ENCODE measurements around the gene MUCL1. TPM values are rescaled to one million over a fixed set of nuclear protein-coding genes. Genes with fewer than 3 reads are reported as not detected.

The MUCL1 gene
- total and polyA plus RNA-seq, 2 of the 13 experiments (the other 11 are each of a cell fraction or from before 2014, with no cell fraction given): not detected

GRCh38 chr12:54890339-54890738, 36.0 kb downstream of the MUCL1 start:
- Histone ChIP-seq H3K27me3 (ENCODE audit: control insufficient read depth in 1 of 2, insufficient read depth in 2 of 2, low read length in 2 of 2) (peaks cover 0 to 41% of the 10 kb centered on the region in 2 experiments; a peak in 2 of 5 replicates), H3K4me1 (ENCODE audit: insufficient read depth, low read length) (peaks cover 13% of the 10 kb centered on the region), H4K20me1 (ENCODE audit: insufficient read depth, low read length) (peaks cover 5% of the 10 kb centered on the region; the same call in 1 of the 2 replicates), H3K9me3 (ENCODE audit: low read length) (no peaks in the 10 kb centered on the region), H3K79me2 (ENCODE audit: insufficient read depth, low read length) (no peaks in the 10 kb centered on the region), H2AFZ (ENCODE audit: low read length) (no peak overlapping the region), H3K4me2 (ENCODE audit: low read depth, low read length) (no peak overlapping the region), H3K9ac (ENCODE audit: insufficient read depth, low read depth, low read length) (no peak overlapping the region), H3K36me3 (replicated peaks in 1 of 2; ENCODE audit: control insufficient read depth in 1 of 2, insufficient read depth in 2 of 2, low read length in 2 of 2) (no peaks in the 10 kb centered on the region), H3K27ac (ENCODE audit: extremely low read length, insufficient read depth, low read length) (no peak overlapping the region), H3K4me3 (replicated peaks in 1 of 3; ENCODE audit: insufficient read depth in 1 of 3, low read depth in 2 of 3, low read length in 3 of 3) (no peak overlapping the region)
- intact Hi-C loops (cut with micrococcal nuclease; ENCODE audit: unreplicated experiment): no loop called here
- ChIA-PET POLR2A (no interaction called here), CTCF (ENCODE audit: low intra/inter-chr PET ratio, low total read pairs) (no interaction called here)
- in situ Hi-C loops (cut with HindIII; ENCODE audit: extremely low pct_ligation_motif_present, low pct_unique_long_range_greater_than_20kb): no loop called here
- no TSS peak for BruUV-seq (replicated peaks)
- FAIRE-seq (no peak), DNase-seq (ENCODE audit: low spot score) (no peak), ATAC-seq (no peak)
- TF ChIP-seq ZNF552 (CRISPR knock-in tag; IDR thresholded peaks at IDR 0.05; ENCODE audit: borderline replicate concordance): no peak
- TF ChIP-seq KDM6A (CRISPR knock-in tag; IDR thresholded peaks at IDR 0.05; ENCODE audit: low read depth): no peak
- no peak for TF ChIP-seq ZNF644 (CRISPR knock-in tag; IDR thresholded peaks at IDR 0.05; ENCODE audit: low read depth)
- no peak for TF ChIP-seq BATF2 (CRISPR knock-in tag; IDR thresholded peaks at IDR 0.05)
- TF ChIP-seq JDP2 (CRISPR knock-in tag; IDR thresholded peaks at IDR 0.05; ENCODE audit: borderline replicate concordance): no peak
- no peak for TF ChIP-seq NFKBIZ (CRISPR knock-in tag; IDR thresholded peaks at IDR 0.05)
- TF ChIP-seq FLYWCH1 (CRISPR knock-in tag; IDR thresholded peaks at IDR 0.05): no peak
- TF ChIP-seq IKZF4 (CRISPR knock-in tag; IDR thresholded peaks at IDR 0.05; ENCODE audit: borderline replicate concordance, low read depth, not compliant biosample characterization): no peak
- TF ChIP-seq TERF1 (CRISPR knock-in tag; IDR thresholded peaks at IDR 0.05): no peak
- no peak for TF ChIP-seq TRIM24 (CRISPR knock-in tag; IDR thresholded peaks at IDR 0.05)
- no peak for TF ChIP-seq ZNF576 (CRISPR knock-in tag; IDR thresholded peaks at IDR 0.05)
- no peak for TF ChIP-seq HMGXB3 (CRISPR knock-in tag; IDR thresholded peaks at IDR 0.05; ENCODE audit: borderline replicate concordance)
- TF ChIP-seq RFXANK (CRISPR knock-in tag; IDR thresholded peaks at IDR 0.05): no peak
- 38% methylated on average over 3 of the region's 3 CpGs for WGBS (ENCODE audit: low lambda C conversion rate)

All from HepG2 (cell line).